Endodermal cell (in vitro differentiated cells): ENCODE results near the gene BPIFA3. TPM values are rescaled to one million over a fixed set of nuclear protein-coding genes. Genes with fewer than 3 reads are reported as not detected.

Source experiments
- DNase-seq: peaks from one replicate; pipeline ENCODE4 v3.0.0-alpha.2; 2017
- H3K27ac ChIP-seq: 2 replicates; pipeline ENCODE4 v1.5.1; 2013; ENCODE audit warnings: mild to moderate bottlenecking, low read depth, low read length, moderate library complexity
- H3K27me3 ChIP-seq: 2 replicates; pipeline ENCODE4 v1.6.1; 2013; ENCODE audit warnings: mild to moderate bottlenecking, low read length, moderate library complexity; ENCODE audit not compliant: insufficient read depth, control insufficient read depth, poor library complexity, severe bottlenecking
- H3K36me3 ChIP-seq: 2 replicates; pipeline ENCODE4 v1.7.0; 2013; ENCODE audit warnings: mild to moderate bottlenecking, low read length, moderate library complexity; ENCODE audit not compliant: control insufficient read depth, insufficient read depth
- H3K4me1 ChIP-seq: one replicate; pipeline ENCODE4 v1.7.0; 2013; ENCODE audit warnings: low read length; ENCODE audit not compliant: control insufficient read depth, insufficient read depth
- H3K4me3 ChIP-seq: 2 replicates; pipeline ENCODE4 v1.5.1; 2013; ENCODE audit warnings: mild to moderate bottlenecking, low read length, moderate library complexity
- H3K9ac ChIP-seq: 2 replicates; pipeline ENCODE4 v1.6.1; 2013; ENCODE audit warnings: mild to moderate bottlenecking, low read length, moderate library complexity; ENCODE audit not compliant: poor library complexity, severe bottlenecking; ENCODE audit errors: extremely low read depth
- H3K9me3 ChIP-seq: 2 replicates; pipeline ENCODE4 v1.6.1; 2013; ENCODE audit warnings: mild to moderate bottlenecking, low read length, moderate library complexity; ENCODE audit not compliant: control insufficient read depth
- H3K27ac Mint-ChIP-seq: 2 replicates; pipeline ENCODE4 v1.8.0; 2020; ENCODE audit warnings: mixed read lengths
- H3K27me3 Mint-ChIP-seq: 2 replicates; pipeline ENCODE4 v1.8.0; 2021; ENCODE audit warnings: mild to moderate bottlenecking, mixed read lengths; ENCODE audit not compliant: insufficient read depth
- H3K36me3 Mint-ChIP-seq: 2 replicates; pipeline ENCODE4 v1.8.0; 2020; ENCODE audit warnings: low read depth, mixed read lengths
- H3K4me1 Mint-ChIP-seq: 2 replicates; pipeline ENCODE4 v1.8.0; 2020; ENCODE audit warnings: mixed read lengths
- H3K4me3 Mint-ChIP-seq: 2 replicates; pipeline ENCODE4 v1.8.0; 2020; ENCODE audit warnings: mild to moderate bottlenecking, moderate library complexity, mixed read lengths
- H3K9me3 Mint-ChIP-seq: 2 replicates; pipeline ENCODE4 v1.8.0; 2020; ENCODE audit warnings: mild to moderate bottlenecking, mixed read lengths
- WGBS, 2 experiments: methylation state at CpG; one replicate each; pipeline versions ENCODE4 v1.1.5 to v1.1.7; 2013; ENCODE audit warnings: missing lambda C conversion rate in 2 of 2, mixed read lengths in 1 of 2; ENCODE audit not compliant: insufficient coverage in 1 of 2, insufficient read length in 1 of 2; 5-methylcytosine and 5-hydroxymethylcytosine counted together
- total RNA-seq, 2 donors: library from RNA; stranded (reverse); fragmentation: NEBNext Ultra II Directional in 1 of 2; extraction: Animal tissue kit (Norgen Biotek cat#: 25700) in 1 of 2; gene quantifications; 2 replicates in 1 of 2; 3 replicates in 1 of 2; pipeline ENCODE4 v1.2.1, GENCODE V29; 2021
- TF ChIP-seq, protein P1 (sequence below): fragments of 200-600 bp; sonication (generic); conservative IDR thresholded peaks from 2 replicates; pipeline ENCODE4 v1.5.0; 2021; ENCODE audit warnings: antibody characterized with exemption, mild to moderate bottlenecking

Gene BPIFA3
- total RNA-seq, 2 donors from 2014 or later, result not detected

DNA sequence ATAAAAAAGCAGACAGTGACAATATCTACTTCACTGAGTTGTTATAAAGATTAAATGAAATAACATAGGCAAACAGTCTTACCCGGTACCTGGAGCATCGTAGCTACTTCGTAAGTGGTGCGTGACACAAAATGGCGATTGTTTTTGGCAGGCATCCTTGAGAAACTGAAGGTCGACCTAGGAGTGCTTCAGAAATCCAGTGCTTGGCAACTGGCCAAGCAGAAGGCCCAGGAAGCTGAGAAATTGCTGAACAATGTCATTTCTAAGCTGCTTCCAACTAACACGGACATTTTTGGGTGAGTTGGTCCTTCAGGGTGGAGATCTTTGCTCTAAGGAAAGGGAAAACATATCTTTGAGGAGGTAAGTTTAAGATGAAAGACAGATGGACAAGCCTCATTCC is 44.4 kb upstream of the BPIFA3 start:
- Histone ChIP-seq H3K27ac (no peak overlapping the region), H3K9ac (no peak overlapping the region), H3K9me3 (peaks cover 16% of the 10 kb centered on the region), H3K27me3 (peaks cover 32% of the 10 kb centered on the region), H3K4me3 (no peak overlapping the region), H3K36me3 (no peaks in the 10 kb centered on the region), H3K4me1 (no peaks in the 10 kb centered on the region)
- no peak overlapping the region for H3K4me3 Mint-ChIP-seq
- no peaks in the 10 kb centered on the region for H3K36me3 Mint-ChIP-seq
- 84 to 85% methylated on average over 6 to 7 of the region's 7 CpGs for WGBS, 2 experiments
- peaks cover 16% of the 10 kb centered on the region for H3K4me1 Mint-ChIP-seq
- no peak for DNase-seq
- peaks cover 52% of the 10 kb centered on the region for H3K27me3 Mint-ChIP-seq
- H3K27ac Mint-ChIP-seq, result no peak overlapping the region
- TF ChIP-seq, protein P1, sequence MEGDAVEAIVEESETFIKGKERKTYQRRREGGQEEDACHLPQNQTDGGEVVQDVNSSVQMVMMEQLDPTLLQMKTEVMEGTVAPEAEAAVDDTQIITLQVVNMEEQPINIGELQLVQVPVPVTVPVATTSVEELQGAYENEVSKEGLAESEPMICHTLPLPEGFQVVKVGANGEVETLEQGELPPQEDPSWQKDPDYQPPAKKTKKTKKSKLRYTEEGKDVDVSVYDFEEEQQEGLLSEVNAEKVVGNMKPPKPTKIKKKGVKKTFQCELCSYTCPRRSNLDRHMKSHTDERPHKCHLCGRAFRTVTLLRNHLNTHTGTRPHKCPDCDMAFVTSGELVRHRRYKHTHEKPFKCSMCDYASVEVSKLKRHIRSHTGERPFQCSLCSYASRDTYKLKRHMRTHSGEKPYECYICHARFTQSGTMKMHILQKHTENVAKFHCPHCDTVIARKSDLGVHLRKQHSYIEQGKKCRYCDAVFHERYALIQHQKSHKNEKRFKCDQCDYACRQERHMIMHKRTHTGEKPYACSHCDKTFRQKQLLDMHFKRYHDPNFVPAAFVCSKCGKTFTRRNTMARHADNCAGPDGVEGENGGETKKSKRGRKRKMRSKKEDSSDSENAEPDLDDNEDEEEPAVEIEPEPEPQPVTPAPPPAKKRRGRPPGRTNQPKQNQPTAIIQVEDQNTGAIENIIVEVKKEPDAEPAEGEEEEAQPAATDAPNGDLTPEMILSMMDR, result no peak
- peaks cover 30% of the 10 kb centered on the region for H3K9me3 Mint-ChIP-seq

DNA sequence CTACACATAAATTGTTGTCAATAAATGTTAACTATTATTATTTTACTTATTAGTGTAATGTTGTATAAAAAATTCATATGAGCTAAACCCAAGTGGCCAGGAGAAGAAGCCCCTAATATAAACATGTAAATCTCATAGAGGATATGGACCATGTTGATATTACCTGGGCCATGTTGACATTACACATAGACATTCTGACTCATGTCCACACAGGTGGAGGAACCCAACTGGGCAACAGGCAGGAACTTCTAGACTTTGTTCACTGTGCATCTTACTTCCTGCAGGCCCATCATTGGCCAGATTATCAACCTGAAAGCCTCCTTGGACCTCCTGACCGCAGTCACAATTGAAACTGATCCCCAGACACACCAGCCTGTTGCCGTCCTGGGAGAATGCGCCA is 42.0 kb upstream of the BPIFA3 start:
- Mint-ChIP-seq H3K27ac (no peak overlapping the region), H3K27me3 (peaks cover 53% of the 10 kb centered on the region)

DNA sequence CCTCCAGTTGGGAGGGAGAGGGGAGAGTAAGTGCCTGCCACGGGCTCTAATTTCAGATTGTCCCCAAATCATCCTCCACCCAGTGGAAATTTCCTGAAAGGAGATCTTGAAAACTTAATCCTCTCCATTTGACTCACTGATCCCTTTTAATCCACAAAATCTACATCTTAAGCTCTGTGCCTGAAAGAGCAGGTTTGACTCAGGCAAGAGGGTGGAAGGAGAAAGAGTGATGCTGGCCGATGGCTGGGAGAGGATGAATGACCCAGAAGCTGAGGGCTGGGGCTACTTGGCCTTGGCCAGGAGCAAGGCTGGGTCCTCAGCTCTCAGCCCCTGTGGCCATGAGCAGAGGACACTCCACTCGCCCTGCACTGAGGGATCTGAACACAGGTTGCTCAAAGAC is 41.1 kb upstream of the BPIFA3 start:
- Histone ChIP-seq H3K9ac (no peak overlapping the region), H3K27me3 (peaks cover 36% of the 10 kb centered on the region), H3K4me3 (no peak overlapping the region), H3K36me3 (no peaks in the 10 kb centered on the region), H3K9me3 (no peaks in the 10 kb centered on the region), H3K4me1 (peaks cover 4% of the 10 kb centered on the region), H3K27ac (no peak overlapping the region)
- H3K36me3 Mint-ChIP-seq, result no peaks in the 10 kb centered on the region
- 80 to 100% methylated on average over 1 to 3 of the region's 3 CpGs for WGBS, 2 experiments
- peaks cover 6% of the 10 kb centered on the region for H3K9me3 Mint-ChIP-seq
- peaks cover 27% of the 10 kb centered on the region for H3K4me1 Mint-ChIP-seq
- peaks cover 50% of the 10 kb centered on the region for H3K27me3 Mint-ChIP-seq
- TF ChIP-seq, protein P1, result no peak
- no peak for DNase-seq
- H3K4me3 Mint-ChIP-seq, result no peak overlapping the region
- H3K27ac Mint-ChIP-seq, result no peak overlapping the region

More for the DNA sequence above, 42.0 kb upstream of the BPIFA3 start:
- no peak overlapping the region for H3K27ac ChIP-seq
- H3K4me1 ChIP-seq, result peaks cover 4% of the 10 kb centered on the region
- no peaks in the 10 kb centered on the region for H3K36me3 ChIP-seq
- H3K4me3 Mint-ChIP-seq, result no peak overlapping the region
- no peak overlapping the region for H3K9ac ChIP-seq
- peaks cover 4% of the 10 kb centered on the region for H3K9me3 ChIP-seq
- H3K9me3 Mint-ChIP-seq, result peaks cover 16% of the 10 kb centered on the region
- WGBS, 2 experiments, result 92 to 100% methylated on average over 3 of the region's 3 CpGs
- H3K4me3 ChIP-seq, result no peak overlapping the region
- peaks cover 27% of the 10 kb centered on the region for H3K4me1 Mint-ChIP-seq
- TF ChIP-seq, protein P1, result no peak
- peaks cover 36% of the 10 kb centered on the region for H3K27me3 ChIP-seq
- no peak for DNase-seq
- H3K36me3 Mint-ChIP-seq, result no peaks in the 10 kb centered on the region
